ENCODE results near the gene IQCE. TPM values are rescaled to one million over a fixed set of nuclear protein-coding genes. Genes with fewer than 3 reads are reported as not detected.
A peak's percentile ranks its signal among the peaks of the same experiment; 100 is the strongest.

The IQCE gene
- total and polyA plus RNA-seq, 2 donors (not counting 1 experiment from before 2014, with no cell fraction given): 3.5 to 9.5 TPM

DNA sequence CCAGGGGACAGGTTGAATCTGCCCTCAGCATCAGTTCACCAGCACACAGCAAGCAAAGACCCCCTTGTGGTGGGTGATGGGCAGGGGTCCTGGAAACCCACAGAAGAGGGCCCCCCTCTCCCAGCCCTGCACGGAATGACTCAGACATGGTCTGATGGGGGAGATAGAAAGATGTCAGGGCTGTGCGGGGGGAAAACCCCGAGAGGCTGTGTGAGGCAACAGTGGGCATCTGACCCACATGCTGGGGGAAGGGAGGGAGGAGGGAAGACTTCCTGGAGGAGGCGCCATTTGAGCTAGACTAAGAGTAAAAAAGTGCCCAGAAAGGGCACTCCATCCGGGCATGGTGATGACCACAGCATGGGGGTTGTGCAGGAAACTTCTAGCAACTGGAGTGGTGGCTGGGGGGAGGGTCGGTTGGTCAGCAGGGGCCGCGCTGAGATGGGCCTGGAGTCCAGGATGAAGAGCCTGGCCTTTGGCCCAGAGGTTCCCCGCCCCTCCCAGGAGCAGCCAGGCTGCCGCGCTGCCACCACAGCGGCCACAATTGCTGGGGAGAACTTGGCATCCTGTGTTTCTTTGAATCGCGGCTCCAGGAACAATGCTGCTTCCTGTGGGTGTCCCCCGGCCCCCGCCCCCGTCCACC is 36.7 kb upstream of the IQCE start:
- Histone ChIP-seq H2AFZ (ENCODE audit: insufficient read depth, low read depth, low read length, poor library complexity, severe bottlenecking) (no peak overlapping the region), H3K27me3 (replicated peaks in 1 of 4; ENCODE audit: control extremely low read depth in 1 of 4, control insufficient read depth in 3 of 4, insufficient read depth in 4 of 4, low read length in 3 of 4) (no peaks in the 10 kb centered on the region), H3K36me3 (replicated peaks in 1 of 2; ENCODE audit: control extremely low read depth in 1 of 2, control insufficient read depth in 1 of 2, extremely low read depth in 1 of 2, insufficient read depth in 2 of 2, low read length in 1 of 2) (peaks cover 0 to 56% of the 10 kb centered on the region in 2 experiments), H3K4me3 (ENCODE audit: control extremely low read depth in 1 of 5, extremely low read depth in 1 of 5, insufficient read depth in 1 of 5, low read depth in 2 of 5, low read length in 4 of 5) (peak overlapping the region; percentile 68 to 100 (median 97)), H3K4me1 (ENCODE audit: control insufficient read depth in 2 of 2, insufficient read depth in 2 of 2, low read length in 2 of 2) (peaks cover 67 to 76% of the 10 kb centered on the region in 2 donors), H3K79me2 (ENCODE audit: control insufficient read depth, insufficient read depth, low read length) (peaks cover 66% of the 10 kb centered on the region), H3K27ac (ENCODE audit: low read length in 2 of 2) (peak overlapping the region; percentile 43 to 72), H4K20me1 (ENCODE audit: control insufficient read depth, insufficient read depth, low read length, poor library complexity, severe bottlenecking) (peaks cover 71% of the 10 kb centered on the region), H3K9me3 (ENCODE audit: control extremely low read depth in 1 of 3, control insufficient read depth in 2 of 3, insufficient read depth in 1 of 3, low read length in 2 of 3) (no peaks in the 10 kb centered on the region), H3K9ac (ENCODE audit: low read length) (peak overlapping the region; percentile 90), H3K4me2 (replicated peaks; ENCODE audit: low read depth, low read length, poor library complexity, severe bottlenecking) (peak overlapping the region; percentile 85)
- DNase-seq (peak; percentile 65), ATAC-seq (ENCODE audit: low read depth) (peak; percentile 11)
- TF ChIP-seq, protein P1, sequence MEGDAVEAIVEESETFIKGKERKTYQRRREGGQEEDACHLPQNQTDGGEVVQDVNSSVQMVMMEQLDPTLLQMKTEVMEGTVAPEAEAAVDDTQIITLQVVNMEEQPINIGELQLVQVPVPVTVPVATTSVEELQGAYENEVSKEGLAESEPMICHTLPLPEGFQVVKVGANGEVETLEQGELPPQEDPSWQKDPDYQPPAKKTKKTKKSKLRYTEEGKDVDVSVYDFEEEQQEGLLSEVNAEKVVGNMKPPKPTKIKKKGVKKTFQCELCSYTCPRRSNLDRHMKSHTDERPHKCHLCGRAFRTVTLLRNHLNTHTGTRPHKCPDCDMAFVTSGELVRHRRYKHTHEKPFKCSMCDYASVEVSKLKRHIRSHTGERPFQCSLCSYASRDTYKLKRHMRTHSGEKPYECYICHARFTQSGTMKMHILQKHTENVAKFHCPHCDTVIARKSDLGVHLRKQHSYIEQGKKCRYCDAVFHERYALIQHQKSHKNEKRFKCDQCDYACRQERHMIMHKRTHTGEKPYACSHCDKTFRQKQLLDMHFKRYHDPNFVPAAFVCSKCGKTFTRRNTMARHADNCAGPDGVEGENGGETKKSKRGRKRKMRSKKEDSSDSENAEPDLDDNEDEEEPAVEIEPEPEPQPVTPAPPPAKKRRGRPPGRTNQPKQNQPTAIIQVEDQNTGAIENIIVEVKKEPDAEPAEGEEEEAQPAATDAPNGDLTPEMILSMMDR (IDR thresholded peaks at IDR 0.05): no peak
- ChIA-PET CTCF (interaction anchor here (1.1 to 3.0 kb wide), 5 partner anchors 8 to 188 kb away, joined by 3 to 23 read pairs (median 4); partner anchors contain the start of gene GRIFIN), POLR2A (interaction anchor here (0.8 to 14.9 kb wide), 4 partner anchors 8 to 189 kb away, joined by 3 to 340 read pairs (median 34); no protein-coding TSS in a partner anchor)
- Mint-ChIP-seq H3K27me3 (no peaks in the 10 kb centered on the region), H3K9me3 (ENCODE audit: insufficient read depth) (no peaks in the 10 kb centered on the region), H3K4me1 (peaks cover 70% of the 10 kb centered on the region), H3K4me3 (peak overlapping the region; percentile 85), H3K27ac (peak overlapping the region; percentile 88)
- intact Hi-C loops (cut with micrococcal nuclease): loop anchor here (5.0 kb wide), 1 partner anchor 110 kb away; the partner anchor contains the start of gene TTYH3
- 3% methylated on average over 12 of the region's 17 CpGs for WGBS (ENCODE audit: insufficient coverage)

DNA sequence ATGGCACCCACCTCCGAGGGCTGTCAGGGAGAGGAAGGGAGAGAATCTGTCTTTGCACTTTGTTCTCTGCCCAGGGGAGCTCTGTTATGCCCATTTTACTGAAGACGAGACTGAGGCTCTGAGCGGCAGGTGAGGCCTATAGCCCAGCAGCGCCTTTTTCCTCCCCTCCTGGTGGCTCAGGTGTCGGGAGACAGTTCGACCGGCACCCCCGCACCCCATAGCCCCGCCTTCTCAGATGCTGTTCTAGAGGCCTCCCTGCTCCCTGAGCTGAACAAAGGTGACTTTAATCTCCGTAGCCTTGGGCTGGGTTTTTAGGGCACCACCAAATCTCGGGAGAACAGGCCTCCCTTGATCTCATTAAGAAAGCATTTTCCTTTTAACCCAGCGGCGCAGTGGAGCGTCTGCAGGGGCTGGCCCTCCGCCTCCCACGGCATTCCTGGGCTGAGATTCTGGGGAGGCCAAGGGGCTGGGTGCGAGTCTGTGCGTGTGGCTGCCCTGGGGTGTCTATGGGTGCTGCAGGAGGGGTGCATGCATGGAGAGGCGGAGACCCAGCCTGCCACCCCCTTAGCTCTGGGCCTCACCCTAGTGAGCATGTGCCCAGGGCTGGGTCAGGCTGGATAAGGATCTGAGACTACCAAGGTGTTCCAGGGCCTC is 35.9 kb upstream of the IQCE start:
- H3K4me3 ChIP-seq (ENCODE audit: control extremely low read depth in 1 of 5, extremely low read depth in 1 of 5, insufficient read depth in 1 of 5, low read depth in 2 of 5, low read length in 4 of 5): peak overlapping the region; percentile 50 to 100 (median 97)
- H2AFZ ChIP-seq (ENCODE audit: insufficient read depth, low read depth, low read length, poor library complexity, severe bottlenecking): no peak overlapping the region
- TF ChIP-seq, protein P1 (IDR thresholded peaks at IDR 0.05): no peak
- no peak for TF ChIP-seq EZH2 (IDR thresholded peaks at IDR 0.05; ENCODE audit: borderline replicate concordance, insufficient read depth, low read depth, low read length, poor library complexity, severe bottlenecking)
- H3K27ac ChIP-seq (ENCODE audit: low read length in 2 of 2): peak overlapping the region; percentile 36 to 72
- ATAC-seq (ENCODE audit: low read depth) (no peak), DNase-seq (no peak)
- POLR2A ChIA-PET: interaction anchor here (14.9 kb wide), 1 partner anchor 12 kb away, joined by 340 read pairs; no protein-coding TSS in a partner anchor
- H4K20me1 ChIP-seq (ENCODE audit: control insufficient read depth, insufficient read depth, low read length, poor library complexity, severe bottlenecking): peaks cover 78% of the 10 kb centered on the region
- CTCF ChIA-PET: interaction anchor here (1.5 to 3.0 kb wide), 3 partner anchors 13 to 187 kb away, joined by 4 to 23 read pairs (median 4); no protein-coding TSS in a partner anchor
- H3K36me3 ChIP-seq (replicated peaks in 1 of 2; ENCODE audit: control extremely low read depth in 1 of 2, control insufficient read depth in 1 of 2, extremely low read depth in 1 of 2, insufficient read depth in 2 of 2, low read length in 1 of 2): peaks cover 0 to 63% of the 10 kb centered on the region in 2 experiments
- no peaks in the 10 kb centered on the region for H3K27me3 ChIP-seq (replicated peaks in 1 of 4; ENCODE audit: control extremely low read depth in 1 of 4, control insufficient read depth in 3 of 4, insufficient read depth in 4 of 4, low read length in 3 of 4)
- Mint-ChIP-seq H3K4me1 (peaks cover 70% of the 10 kb centered on the region), H3K4me3 (peak overlapping the region; percentile 85), H3K27me3 (no peaks in the 10 kb centered on the region), H3K9me3 (ENCODE audit: insufficient read depth) (no peaks in the 10 kb centered on the region), H3K27ac (peak overlapping the region; percentile 88)
- H3K4me1 ChIP-seq (ENCODE audit: control insufficient read depth in 2 of 2, insufficient read depth in 2 of 2, low read length in 2 of 2): peaks cover 76 to 80% of the 10 kb centered on the region in 2 donors
- H3K4me2 ChIP-seq (replicated peaks; ENCODE audit: low read depth, low read length, poor library complexity, severe bottlenecking): peak overlapping the region; percentile 85
- peaks cover 66% of the 10 kb centered on the region for H3K79me2 ChIP-seq (ENCODE audit: control insufficient read depth, insufficient read depth, low read length)
- intact Hi-C loops (cut with micrococcal nuclease): loop anchor here (5.0 kb wide), 1 partner anchor 109 kb away; the partner anchor contains the start of gene TTYH3
- 48% methylated on average over 14 of the region's 19 CpGs for WGBS (ENCODE audit: insufficient coverage)
- no peaks in the 10 kb centered on the region for H3K9me3 ChIP-seq (ENCODE audit: control extremely low read depth in 1 of 3, control insufficient read depth in 2 of 3, insufficient read depth in 1 of 3, low read length in 2 of 3)
- H3K9ac ChIP-seq (ENCODE audit: low read length): peak overlapping the region; percentile 90
